Panc1 (cell line): ENCODE measurements around the gene DNTT.

Source experiments
- TF ChIP-seq, protein P1 (sequence below): fragments of 450-650 bp; IDR thresholded peaks from 2 replicates; pipeline ENCODE4 v1.5.1; 2017; ENCODE audit warnings: mild to moderate bottlenecking
- TF ChIP-seq, protein P2 (sequence below), 2 experiments: IDR thresholded peaks; 2 replicates each; pipeline ENCODE4 v1.6.1; 2011 to 2012; ENCODE audit warnings: low read depth in 2 of 2, control low read depth in 1 of 2, low read length in 1 of 2, mild to moderate bottlenecking in 1 of 2, moderate library complexity in 1 of 2; ENCODE audit not compliant: insufficient read depth in 1 of 2

DNA sequence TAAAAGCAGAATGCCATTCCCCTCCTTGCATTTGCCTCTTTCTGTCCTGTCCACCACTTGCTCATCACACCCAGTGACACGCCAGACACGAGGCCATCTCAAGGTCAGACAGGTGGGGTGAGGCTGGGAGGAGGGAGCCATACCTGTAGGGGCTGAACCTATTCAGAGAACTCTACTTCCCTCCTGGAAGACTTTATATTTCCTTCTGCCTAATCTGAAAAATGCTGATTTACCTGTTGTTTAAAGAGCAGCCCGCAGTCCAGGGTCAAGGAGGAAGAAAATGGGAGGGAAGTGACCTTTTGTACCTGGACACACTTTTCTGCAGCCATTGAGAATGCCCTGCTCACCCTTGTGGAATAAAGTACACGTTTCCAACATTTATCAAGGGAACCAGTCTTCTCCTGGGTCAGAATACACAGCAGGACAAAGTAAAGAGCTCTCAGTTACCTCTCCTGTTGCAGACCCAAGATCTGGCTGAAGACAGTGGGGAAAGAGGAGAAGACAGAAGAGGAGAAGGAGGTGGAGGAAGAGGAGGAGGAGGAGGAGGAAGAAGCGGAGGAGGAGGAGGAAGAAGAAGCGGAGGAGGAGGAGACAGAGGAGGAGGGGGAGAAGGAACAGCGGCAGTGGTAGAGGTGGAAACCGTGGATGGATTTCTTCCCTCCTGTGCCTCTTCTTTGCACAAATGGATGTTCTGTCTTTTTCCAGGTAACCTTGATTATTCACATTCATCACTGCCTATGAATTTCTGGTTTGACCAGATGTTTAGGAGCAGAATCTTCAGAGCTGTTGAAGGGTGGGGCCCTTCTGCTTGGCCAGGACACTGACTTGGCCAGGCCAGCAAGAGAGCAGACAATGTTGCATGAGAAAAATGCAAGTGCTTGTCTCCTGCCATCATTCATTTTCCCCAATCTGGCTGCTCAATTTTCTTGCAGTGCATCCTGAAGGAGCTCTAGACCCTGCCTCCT lies 31.6 kb upstream of the DNTT start:
- TF ChIP-seq, protein P1, sequence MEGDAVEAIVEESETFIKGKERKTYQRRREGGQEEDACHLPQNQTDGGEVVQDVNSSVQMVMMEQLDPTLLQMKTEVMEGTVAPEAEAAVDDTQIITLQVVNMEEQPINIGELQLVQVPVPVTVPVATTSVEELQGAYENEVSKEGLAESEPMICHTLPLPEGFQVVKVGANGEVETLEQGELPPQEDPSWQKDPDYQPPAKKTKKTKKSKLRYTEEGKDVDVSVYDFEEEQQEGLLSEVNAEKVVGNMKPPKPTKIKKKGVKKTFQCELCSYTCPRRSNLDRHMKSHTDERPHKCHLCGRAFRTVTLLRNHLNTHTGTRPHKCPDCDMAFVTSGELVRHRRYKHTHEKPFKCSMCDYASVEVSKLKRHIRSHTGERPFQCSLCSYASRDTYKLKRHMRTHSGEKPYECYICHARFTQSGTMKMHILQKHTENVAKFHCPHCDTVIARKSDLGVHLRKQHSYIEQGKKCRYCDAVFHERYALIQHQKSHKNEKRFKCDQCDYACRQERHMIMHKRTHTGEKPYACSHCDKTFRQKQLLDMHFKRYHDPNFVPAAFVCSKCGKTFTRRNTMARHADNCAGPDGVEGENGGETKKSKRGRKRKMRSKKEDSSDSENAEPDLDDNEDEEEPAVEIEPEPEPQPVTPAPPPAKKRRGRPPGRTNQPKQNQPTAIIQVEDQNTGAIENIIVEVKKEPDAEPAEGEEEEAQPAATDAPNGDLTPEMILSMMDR: no peak
- TF ChIP-seq, protein P2, sequence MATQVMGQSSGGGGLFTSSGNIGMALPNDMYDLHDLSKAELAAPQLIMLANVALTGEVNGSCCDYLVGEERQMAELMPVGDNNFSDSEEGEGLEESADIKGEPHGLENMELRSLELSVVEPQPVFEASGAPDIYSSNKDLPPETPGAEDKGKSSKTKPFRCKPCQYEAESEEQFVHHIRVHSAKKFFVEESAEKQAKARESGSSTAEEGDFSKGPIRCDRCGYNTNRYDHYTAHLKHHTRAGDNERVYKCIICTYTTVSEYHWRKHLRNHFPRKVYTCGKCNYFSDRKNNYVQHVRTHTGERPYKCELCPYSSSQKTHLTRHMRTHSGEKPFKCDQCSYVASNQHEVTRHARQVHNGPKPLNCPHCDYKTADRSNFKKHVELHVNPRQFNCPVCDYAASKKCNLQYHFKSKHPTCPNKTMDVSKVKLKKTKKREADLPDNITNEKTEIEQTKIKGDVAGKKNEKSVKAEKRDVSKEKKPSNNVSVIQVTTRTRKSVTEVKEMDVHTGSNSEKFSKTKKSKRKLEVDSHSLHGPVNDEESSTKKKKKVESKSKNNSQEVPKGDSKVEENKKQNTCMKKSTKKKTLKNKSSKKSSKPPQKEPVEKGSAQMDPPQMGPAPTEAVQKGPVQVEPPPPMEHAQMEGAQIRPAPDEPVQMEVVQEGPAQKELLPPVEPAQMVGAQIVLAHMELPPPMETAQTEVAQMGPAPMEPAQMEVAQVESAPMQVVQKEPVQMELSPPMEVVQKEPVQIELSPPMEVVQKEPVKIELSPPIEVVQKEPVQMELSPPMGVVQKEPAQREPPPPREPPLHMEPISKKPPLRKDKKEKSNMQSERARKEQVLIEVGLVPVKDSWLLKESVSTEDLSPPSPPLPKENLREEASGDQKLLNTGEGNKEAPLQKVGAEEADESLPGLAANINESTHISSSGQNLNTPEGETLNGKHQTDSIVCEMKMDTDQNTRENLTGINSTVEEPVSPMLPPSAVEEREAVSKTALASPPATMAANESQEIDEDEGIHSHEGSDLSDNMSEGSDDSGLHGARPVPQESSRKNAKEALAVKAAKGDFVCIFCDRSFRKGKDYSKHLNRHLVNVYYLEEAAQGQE (IDR thresholded peaks at IDR 0.05; ENCODE audit: insufficient read depth in 1 of 2, low read depth in 2 of 2, low read length in 1 of 2): no peak
